Heart right ventricle (tissue), 16 donors: ENCODE measurements around the gene AQP1. TPM values are rescaled to one million over a fixed set of nuclear protein-coding genes. Genes with fewer than 3 reads are reported as not detected.

Source experiments
- ATAC-seq, 8 donors: fragments of 200-7000 bp; cut with Tn5 transposase; one replicate each; pipeline ENCODE4 v1.9.1; 2020; ENCODE audit warnings: mild to moderate bottlenecking in 8 of 8, moderate library complexity in 8 of 8, moderate number of reproducible peaks in 1 of 8
- DNase-seq, 2 donors: peaks; one replicate each; pipeline ENCODE4 v3.0.0-alpha.2; 2020
- H3K27ac ChIP-seq, 10 donors: fragments of 200-600 bp; sonication (generic) in 2 of 10; one replicate each; pipeline versions ENCODE4 v1.5.0 to v1.8.0; 2020 to 2022; ENCODE audit warnings: mild to moderate bottlenecking in 3 of 10
- H3K27me3 ChIP-seq, 7 donors: fragments of 200-600 bp; one replicate each; pipeline ENCODE4 v1.8.0; 2021 to 2022; ENCODE audit warnings: mild to moderate bottlenecking in 2 of 7
- H3K36me3 ChIP-seq, 9 donors: fragments of 200-600 bp; sonication (generic) in 1 of 9; one replicate each; pipeline versions ENCODE4 v1.5.0 to v1.8.0; 2020 to 2022; ENCODE audit warnings: mild to moderate bottlenecking in 2 of 9
- H3K4me1 ChIP-seq, 9 donors: fragments of 200-600 bp; sonication (generic) in 1 of 9; one replicate each; pipeline versions ENCODE4 v1.5.0 to v1.8.0; 2020 to 2022; ENCODE audit warnings: mild to moderate bottlenecking in 4 of 9
- H3K4me3 ChIP-seq, 10 donors: fragments of 200-600 bp; sonication (generic) in 2 of 10; one replicate each; pipeline versions ENCODE4 v1.5.0 to v1.8.0; 2020 to 2022; ENCODE audit warnings: mild to moderate bottlenecking in 7 of 10, moderate library complexity in 2 of 10
- H3K9me3 ChIP-seq, 11 donors: fragments of 200-600 bp in 10 of 11; sonication (generic) in 2 of 11; one replicate each; pipeline versions ENCODE4 v1.5.0 to v1.8.0; 2013 to 2022; ENCODE audit warnings: mild to moderate bottlenecking in 2 of 11, control low read depth in 1 of 11, moderate library complexity in 1 of 11
- CTCF ChIP-seq, 9 donors: fragments of 200-600 bp; sonication (generic) in 2 of 9; IDR thresholded peaks; one replicate each; pipeline versions ENCODE4 v1.5.0 to v1.8.0; 2021 to 2022; ENCODE audit warnings: antibody characterized with exemption in 9 of 9, mild to moderate bottlenecking in 5 of 9, moderate library complexity in 1 of 9
- WGBS, 2 donors: extraction: QIAGEN DNeasy Blood & Tissue Kit; methylation state at CpG; one replicate each; pipeline ENCODE4 v1.1.7; 2013; ENCODE audit warnings: inconsistent platforms in 1 of 2; 5-methylcytosine and 5-hydroxymethylcytosine counted together
- intact Hi-C, 10 donors: fragments of 100-400 bp; cut with DNase I; formaldehyde crosslinking; loops; one replicate each; pipeline versions ENCODE4 v1.11.1 to v1.14.2; 2022
- polyA plus RNA-seq, 2 donors: library from polyadenylated mRNA; stranded (reverse); fragments of 200-250 nt; gene quantifications; one replicate each; pipeline ENCODE4 v1.2.3, GENCODE V29; 2013
- total RNA-seq, 10 donors: library from RNA; stranded (reverse); fragmentation: NEBNext Ultra II Directional in 3 of 10; extraction: Animal tissue kit (Norgen Biotek cat#: 25700) in 3 of 10; gene quantifications; one replicate each; pipeline versions ENCODE4 v1.2.1 to v1.2.4, GENCODE V29; 2021 to 2023
- donor health status: Arrhythmogenic right ventricular cardiomyopathy.
- donor health status: ischemic (EF 13 %, LVEDD 7.1; RV severe dilation, severe dysfunction).
- donor health status: healthy with polysubstance abuse.
- donor health status: DM: no; HTN: yes; CAD: no.
- donor health status: DM: no; HTN: no; CAD: no.
- donor health status: ischemic (EF 25% LVEDD 6.9; RV normal size, moderate dysfunction).
- donor health status: ischemic (EF 25% LVEDD 5.7; RV mildly dilated, moderate dysfunction).
- donor health status: healthy.
- donor health status: DM: yes; HTN: yes; CAD: no.
- donor health status: Ischemic cardiomyopathy.
- donor health status: ischemic (EF 35%, LVEDD 5.7; RV mildly dilated, moderate dysfunction).
- donor health status: nonischemic (EF 11% LVEDD 7.7; RV severe dilation, severe dysfunction).
- donor health status: DM: yes; HTN: yes; CAD: no.
- donor health status: PGD.
- donor health status: ischemic (EF 29% LVEDD 5.4; RV normal size, mild dysfunction).
- donor health status: nonischemic (EF 23%, LVEDD 6.1; RV moderate dilation, normal function).

Gene AQP1
- total and polyA plus RNA-seq, 12 donors, result 101 to 274 (median 182) TPM

- H3K9me3 ChIP-seq, result no peaks in the 10 kb centered on the region
- H3K27me3 ChIP-seq, result no peaks in the 10 kb centered on the region
- TF ChIP-seq CTCF (IDR thresholded peaks at IDR 0.05), result no peak
- no peak overlapping the region for H3K4me3 ChIP-seq
- H3K4me1 ChIP-seq, result peaks cover 0 to 35% (median 7%) of the 10 kb centered on the region in 9 donors
- intact Hi-C loops, result no loop called here
- peaks cover 0 to 3% (median 0%) of the 10 kb centered on the region in 9 donors for H3K36me3 ChIP-seq
- ATAC-seq (no peak), DNase-seq (no peak)
- H3K27ac ChIP-seq, result no peak overlapping the region
Observed at GRCh38 chr7:30884881-30885280, 26.8 kb upstream of the AQP1 start.

GRCh38 chr7:30886608-30887011 is 25.0 kb upstream of the AQP1 start:
- ATAC-seq, result peak in 4 of 8 donors; percentile 6 to 19 (median 10)
- intact Hi-C loops, result no loop called here
- Histone ChIP-seq H3K9me3 (no peaks in the 10 kb centered on the region), H3K36me3 (peaks cover 0 to 3% (median 0%) of the 10 kb centered on the region in 9 donors), H3K27ac (peak overlapping the region in 1 of 10 donors; percentile 31), H3K4me3 (no peak overlapping the region), H3K27me3 (no peaks in the 10 kb centered on the region), H3K4me1 (peaks cover 0 to 35% (median 7%) of the 10 kb centered on the region in 9 donors)
- 75 to 76% methylated on average over 7 of the region's 7 CpGs for WGBS, 2 donors
- no peak for TF ChIP-seq CTCF (IDR thresholded peaks at IDR 0.05)
- no peak for DNase-seq

- Histone ChIP-seq H3K27me3 (no peaks in the 10 kb centered on the region), H3K4me1 (peaks cover 0 to 39% (median 12%) of the 10 kb centered on the region in 9 donors), H3K36me3 (peaks cover 0 to 3% (median 0%) of the 10 kb centered on the region in 9 donors), H3K9me3 (no peaks in the 10 kb centered on the region), H3K4me3 (no peak overlapping the region), H3K27ac (no peak overlapping the region)
- no peak for ATAC-seq
- no peak for DNase-seq
- TF ChIP-seq CTCF (IDR thresholded peaks at IDR 0.05), result no peak
- intact Hi-C loops, result no loop called here
- WGBS, 2 donors, result 80 to 81% methylated on average over 10 of the region's 10 CpGs
Observed at GRCh38 chr7:30887464-30887872, 24.2 kb upstream of the AQP1 start.

GRCh38 chr7:30888747-30889146 is 22.9 kb upstream of the AQP1 start:
- DNase-seq (no peak), ATAC-seq (peak in 6 of 8 donors; percentile 26 to 81 (median 38))
- peak overlapping the region in 1 of 10 donors; percentile 26 for H3K27ac ChIP-seq
- H3K27me3 ChIP-seq, result no peaks in the 10 kb centered on the region
- 48 to 56% methylated on average over 3 of the region's 3 CpGs for WGBS, 2 donors
- H3K4me1 ChIP-seq, result peaks cover 3 to 52% (median 25%) of the 10 kb centered on the region in 9 donors
- H3K36me3 ChIP-seq, result peaks cover 0 to 3% (median 0%) of the 10 kb centered on the region in 9 donors
- peak in 2 of 9 donors; percentile 11 to 16 for TF ChIP-seq CTCF (IDR thresholded peaks at IDR 0.05)
- no peaks in the 10 kb centered on the region for H3K9me3 ChIP-seq
- H3K4me3 ChIP-seq, result no peak overlapping the region
- intact Hi-C loops, result no loop called here
